Cardiac fibroblast (primary cell): ENCODE results near the gene TGFBRAP1.

Experiments used
- DNase-seq, 2 donors: peaks; one replicate each; pipeline versions ENCODE4 v3.0.0 to v3.0.0-alpha.2; 2010; ENCODE audit warnings: low read depth in 2 of 2
- H3K4me3 ChIP-seq, 2 donors: replicated peaks in 1 of 2; 1 replicate in 1 of 2; 2 replicates in 1 of 2; pipeline ENCODE4 v1.5.1; 2011; ENCODE audit warnings: low read depth in 2 of 2, low read length in 2 of 2, mild to moderate bottlenecking in 2 of 2, moderate library complexity in 1 of 2
- CTCF ChIP-seq: IDR thresholded peaks from one replicate; pipeline ENCODE4 v1.5.1; 2011; ENCODE audit warnings: low read depth, mild to moderate bottlenecking, low read length, inconsistent platforms

TGFBRAP1 gene

GRCh38 chr2:105357122-105357521 is 27.6 kb upstream of the TGFBRAP1 start:
- no peak for TF ChIP-seq CTCF
- DNase-seq = no peak
- no peak overlapping the region for H3K4me3 ChIP-seq

DNA sequence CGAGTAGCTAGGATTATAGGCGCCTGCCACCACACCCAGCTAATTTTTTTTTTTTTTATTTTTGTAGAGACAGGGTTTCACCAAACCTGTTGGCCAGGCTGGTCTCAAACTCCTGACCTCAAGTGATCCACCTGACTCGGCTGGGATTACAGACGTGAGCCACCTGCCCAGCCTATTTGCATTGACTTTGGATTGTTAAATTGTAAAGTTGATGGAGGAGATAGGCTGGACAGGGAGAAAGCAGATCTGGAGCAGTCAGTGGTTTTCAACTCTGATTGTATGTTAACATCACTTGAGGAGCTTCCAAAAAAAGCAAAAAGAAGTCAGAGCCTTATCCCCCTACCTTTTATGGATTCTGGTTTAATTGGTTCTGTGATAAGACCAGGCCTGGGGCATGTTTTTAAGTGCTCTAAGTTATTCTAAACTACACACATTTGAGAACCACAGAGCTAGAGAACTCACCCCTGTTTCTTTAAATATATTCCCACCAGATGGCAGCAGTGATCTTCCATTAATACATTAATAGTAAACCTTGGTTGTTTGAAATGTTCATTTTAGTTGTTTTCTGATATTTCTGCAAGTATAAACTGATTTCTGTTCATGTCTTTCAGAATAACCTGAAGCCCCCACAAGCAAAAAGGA is 15.3 kb upstream of the TGFBRAP1 start:
- H3K4me3 ChIP-seq = no peak overlapping the region
- TF ChIP-seq CTCF = peak; percentile 17
- DNase-seq = peak; percentile 59 to 72

GRCh38 chr2:105339414-105339813 is 9.9 kb upstream of the TGFBRAP1 start:
- TF ChIP-seq CTCF = no peak
- DNase-seq = no peak
- H3K4me3 ChIP-seq = no peak overlapping the region

DNA sequence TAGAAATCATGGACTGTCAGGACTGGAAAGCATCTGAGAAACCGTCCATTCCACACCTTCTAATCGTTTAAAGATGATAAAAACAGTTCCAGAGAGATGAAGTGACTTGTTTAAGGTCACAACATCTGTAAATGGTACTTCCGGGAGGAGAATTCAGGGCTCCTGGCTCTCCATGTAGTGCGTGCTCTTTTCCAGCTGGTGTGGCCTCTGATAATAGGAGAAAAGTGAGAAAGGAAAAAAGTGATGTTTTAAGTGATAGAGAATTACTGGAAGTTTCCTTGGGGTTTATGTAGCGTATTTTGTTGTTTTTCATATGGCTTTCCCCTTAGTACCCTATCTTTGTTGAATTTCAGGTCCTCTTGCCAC is 8.5 kb upstream of the TGFBRAP1 start:
- TF ChIP-seq CTCF = no peak
- DNase-seq = no peak
- peak overlapping the region; percentile 82 to 85 for H3K4me3 ChIP-seq

- no peak for TF ChIP-seq CTCF
- H3K4me3 ChIP-seq = peak within 1 kb of the TSS; percentile 82 to 85
- peak; percentile 84 to 85 for DNase-seq
Observed at GRCh38 chr2:105337122-105338019, 7.8 kb upstream of the TGFBRAP1 start, which contains the start of gene C2orf49. Gene C2orf49 (plus strand): TSS chr2:105337540. CDS start chr2:105337588, 48 bp downstream.

DNA sequence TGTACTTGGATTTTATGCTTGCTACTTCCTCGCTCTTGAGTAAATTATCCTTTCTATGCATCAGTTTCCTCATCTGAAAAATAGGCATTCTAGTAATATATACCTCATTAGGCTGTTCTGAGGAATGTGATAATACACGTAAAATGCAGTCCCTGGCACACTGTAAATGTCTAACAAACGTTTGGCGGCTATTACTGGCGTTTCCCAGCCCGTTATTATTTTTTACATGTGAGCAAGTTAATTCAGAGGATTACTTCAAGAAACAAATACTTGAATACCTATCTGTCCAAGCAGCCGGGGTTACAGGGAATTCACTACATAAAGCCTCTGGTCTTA is 7.2 kb upstream of the TGFBRAP1 start:
- TF ChIP-seq CTCF = no peak
- DNase-seq = no peak
- H3K4me3 ChIP-seq = peak overlapping the region; percentile 82 to 85
